ENCODE data around the gene GLI3.

Gene GLI3

DNA sequence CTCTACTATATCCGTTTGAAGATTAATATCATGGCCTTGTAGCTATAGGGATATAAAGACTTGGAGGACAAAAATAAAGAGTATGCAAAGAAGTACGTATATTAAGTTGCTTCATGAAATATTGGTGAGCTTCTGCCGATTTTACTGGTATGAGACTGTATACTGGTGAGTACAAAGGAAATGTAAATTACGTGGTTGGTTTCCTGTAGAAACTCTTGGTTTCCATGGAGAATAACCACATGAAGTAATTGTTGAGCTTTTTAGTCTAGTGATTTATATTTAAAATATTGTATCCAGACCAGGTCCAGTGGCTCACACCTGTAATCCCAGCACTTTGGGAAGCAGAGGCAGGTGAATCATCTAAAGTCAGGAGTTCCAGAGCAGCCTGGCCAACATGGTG is 32.2 kb upstream of the GLI3 start:
- TF ChIP-seq ZFX (IDR thresholded peaks at IDR 0.05; ENCODE audit: borderline replicate concordance) (no peak), CTCF (IDR thresholded peaks at IDR 0.05) (no peak)
- H3K27ac ChIP-seq, result no peak overlapping the region

- TF ChIP-seq ZFX (IDR thresholded peaks at IDR 0.05; ENCODE audit: borderline replicate concordance), result no peak
- no peak for TF ChIP-seq CTCF (IDR thresholded peaks at IDR 0.05)
- H3K27ac ChIP-seq, result no peak overlapping the region
These were observed 27.7 kb upstream of the GLI3 start for GRCh38 chr7:42264702-42265101.

GRCh38 chr7:42263971-42264370 is 27.0 kb upstream of the GLI3 start:
- TF ChIP-seq ZFX (IDR thresholded peaks at IDR 0.05; ENCODE audit: borderline replicate concordance) (no peak), CTCF (IDR thresholded peaks at IDR 0.05) (no peak)
- H3K27ac ChIP-seq, result no peak overlapping the region

- no peak overlapping the region for H3K27ac ChIP-seq
- TF ChIP-seq CTCF (IDR thresholded peaks at IDR 0.05) (no peak), ZFX (IDR thresholded peaks at IDR 0.05; ENCODE audit: borderline replicate concordance) (no peak)
These were observed 26.0 kb upstream of the GLI3 start for GRCh38 chr7:42262964-42263363.

GRCh38 chr7:42254217-42254616 is 17.2 kb upstream of the GLI3 start:
- TF ChIP-seq CTCF (IDR thresholded peaks at IDR 0.05) (no peak), ZFX (IDR thresholded peaks at IDR 0.05; ENCODE audit: borderline replicate concordance) (no peak)
- no peak overlapping the region for H3K27ac ChIP-seq

DNA sequence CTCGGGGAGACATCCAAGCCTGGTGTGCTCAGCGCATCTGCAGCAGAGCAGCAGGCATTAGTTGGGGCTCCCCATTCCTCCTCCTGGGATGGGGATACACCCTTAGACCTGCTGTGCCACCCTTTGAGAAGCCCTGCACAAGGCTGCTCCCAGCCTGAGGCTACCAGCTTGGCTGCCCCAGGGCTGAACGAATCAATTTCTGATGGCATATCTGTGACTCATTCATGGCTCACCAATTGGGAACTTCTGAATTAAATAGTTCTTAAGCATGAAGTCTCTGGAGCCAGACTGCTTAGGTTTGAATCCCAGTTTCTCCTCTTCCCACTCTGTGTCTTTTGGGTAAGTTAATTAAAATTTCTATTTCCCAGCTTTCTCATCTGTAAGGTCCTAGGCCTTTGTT is 16.3 kb upstream of the GLI3 start:
- no peak overlapping the region for H3K27ac ChIP-seq
- no peak for TF ChIP-seq CTCF (IDR thresholded peaks at IDR 0.05)
- TF ChIP-seq ZFX (IDR thresholded peaks at IDR 0.05; ENCODE audit: borderline replicate concordance), result no peak

DNA sequence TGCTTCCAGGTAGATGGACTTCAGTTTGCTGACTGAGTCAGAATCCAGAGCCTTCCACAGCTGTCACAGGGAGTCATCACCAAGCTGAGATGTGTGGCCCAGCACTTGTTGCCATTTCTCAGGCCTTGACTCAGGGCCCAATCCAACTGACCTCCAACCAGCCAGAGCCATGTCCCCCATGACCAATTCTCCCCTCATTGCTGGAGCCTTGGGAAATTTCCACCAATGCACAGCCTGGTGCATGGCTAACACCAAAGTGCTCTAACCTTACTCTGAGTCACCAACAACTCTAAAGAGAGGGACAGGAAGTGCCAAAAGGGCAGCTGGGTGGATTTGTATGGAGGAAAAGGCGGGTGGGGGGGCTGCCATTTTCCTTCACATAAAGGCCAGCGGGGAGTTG is 13.4 kb upstream of the GLI3 start:
- no peak overlapping the region for H3K27ac ChIP-seq
- TF ChIP-seq ZFX (IDR thresholded peaks at IDR 0.05; ENCODE audit: borderline replicate concordance), result no peak
- TF ChIP-seq CTCF (IDR thresholded peaks at IDR 0.05), result no peak

All from 22Rv1 (cell line).